WERI-Rb-1 (cell line): ENCODE data around the gene WWOX.

ENCODE experiments used
- DNase-seq: peaks from one replicate; pipeline ENCODE4 v3.0.0-alpha.2; 2020
- H3K27ac ChIP-seq: fragments of 250-450 bp; sonication (Bioruptor Pico); 2 replicates; pipeline ENCODE4 v1.5.1; 2020; ENCODE audit warnings: mild to moderate bottlenecking, moderate library complexity
- H3K27me3 ChIP-seq: fragments of 250-450 bp; sonication (Bioruptor Pico); 2 replicates; pipeline ENCODE4 v1.5.1; 2021; ENCODE audit warnings: mild to moderate bottlenecking, low read depth, moderate library complexity; ENCODE audit not compliant: insufficient read depth, severe bottlenecking
- H3K36me3 ChIP-seq: fragments of 250-450 bp; sonication (Bioruptor Pico); 2 replicates; pipeline ENCODE4 v1.5.1; 2020; ENCODE audit warnings: mild to moderate bottlenecking, moderate library complexity
- H3K4me3 ChIP-seq: 2 replicates; pipeline ENCODE4 v1.5.1; 2011; ENCODE audit warnings: low read depth, mild to moderate bottlenecking, control low read depth, low read length
- H3K9me3 ChIP-seq: fragments of 250-450 bp; sonication (Bioruptor Pico); 2 replicates; pipeline ENCODE4 v1.5.1; 2021; ENCODE audit warnings: mild to moderate bottlenecking, moderate library complexity; ENCODE audit not compliant: severe bottlenecking
- TF ChIP-seq, protein P1 (sequence below): IDR thresholded peaks from 2 replicates; pipeline ENCODE4 v1.5.1; 2011; ENCODE audit warnings: low read depth, mild to moderate bottlenecking, control low read depth, inconsistent platforms, low read length

Gene WWOX

DNA sequence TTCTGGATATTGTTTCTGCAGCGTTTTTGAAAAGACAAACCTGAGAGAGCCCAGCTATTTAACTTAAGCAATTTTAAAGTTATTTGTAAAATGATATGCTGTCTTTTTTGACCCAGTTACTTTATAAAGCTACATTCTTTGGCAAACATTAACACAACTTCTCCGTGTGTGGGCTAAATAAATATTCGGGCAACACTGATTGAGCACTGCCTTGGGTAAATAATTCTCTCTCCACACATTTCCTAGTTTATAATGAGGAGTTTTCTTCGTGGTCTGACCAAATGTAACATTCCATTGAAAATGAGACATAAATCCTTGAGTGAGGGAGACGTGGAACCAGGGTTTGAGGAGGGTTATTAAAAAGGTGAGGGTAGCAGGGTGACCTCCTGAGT, 142.8 kb downstream of the WWOX start:
- Histone ChIP-seq H3K4me3 (no peak overlapping the region), H3K27me3 (no peaks in the 10 kb centered on the region), H3K9me3 (no peaks in the 10 kb centered on the region), H3K36me3 (no peaks in the 10 kb centered on the region), H3K27ac (no peak overlapping the region)
- TF ChIP-seq, protein P1, sequence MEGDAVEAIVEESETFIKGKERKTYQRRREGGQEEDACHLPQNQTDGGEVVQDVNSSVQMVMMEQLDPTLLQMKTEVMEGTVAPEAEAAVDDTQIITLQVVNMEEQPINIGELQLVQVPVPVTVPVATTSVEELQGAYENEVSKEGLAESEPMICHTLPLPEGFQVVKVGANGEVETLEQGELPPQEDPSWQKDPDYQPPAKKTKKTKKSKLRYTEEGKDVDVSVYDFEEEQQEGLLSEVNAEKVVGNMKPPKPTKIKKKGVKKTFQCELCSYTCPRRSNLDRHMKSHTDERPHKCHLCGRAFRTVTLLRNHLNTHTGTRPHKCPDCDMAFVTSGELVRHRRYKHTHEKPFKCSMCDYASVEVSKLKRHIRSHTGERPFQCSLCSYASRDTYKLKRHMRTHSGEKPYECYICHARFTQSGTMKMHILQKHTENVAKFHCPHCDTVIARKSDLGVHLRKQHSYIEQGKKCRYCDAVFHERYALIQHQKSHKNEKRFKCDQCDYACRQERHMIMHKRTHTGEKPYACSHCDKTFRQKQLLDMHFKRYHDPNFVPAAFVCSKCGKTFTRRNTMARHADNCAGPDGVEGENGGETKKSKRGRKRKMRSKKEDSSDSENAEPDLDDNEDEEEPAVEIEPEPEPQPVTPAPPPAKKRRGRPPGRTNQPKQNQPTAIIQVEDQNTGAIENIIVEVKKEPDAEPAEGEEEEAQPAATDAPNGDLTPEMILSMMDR, result no peak
- no peak for DNase-seq

DNA sequence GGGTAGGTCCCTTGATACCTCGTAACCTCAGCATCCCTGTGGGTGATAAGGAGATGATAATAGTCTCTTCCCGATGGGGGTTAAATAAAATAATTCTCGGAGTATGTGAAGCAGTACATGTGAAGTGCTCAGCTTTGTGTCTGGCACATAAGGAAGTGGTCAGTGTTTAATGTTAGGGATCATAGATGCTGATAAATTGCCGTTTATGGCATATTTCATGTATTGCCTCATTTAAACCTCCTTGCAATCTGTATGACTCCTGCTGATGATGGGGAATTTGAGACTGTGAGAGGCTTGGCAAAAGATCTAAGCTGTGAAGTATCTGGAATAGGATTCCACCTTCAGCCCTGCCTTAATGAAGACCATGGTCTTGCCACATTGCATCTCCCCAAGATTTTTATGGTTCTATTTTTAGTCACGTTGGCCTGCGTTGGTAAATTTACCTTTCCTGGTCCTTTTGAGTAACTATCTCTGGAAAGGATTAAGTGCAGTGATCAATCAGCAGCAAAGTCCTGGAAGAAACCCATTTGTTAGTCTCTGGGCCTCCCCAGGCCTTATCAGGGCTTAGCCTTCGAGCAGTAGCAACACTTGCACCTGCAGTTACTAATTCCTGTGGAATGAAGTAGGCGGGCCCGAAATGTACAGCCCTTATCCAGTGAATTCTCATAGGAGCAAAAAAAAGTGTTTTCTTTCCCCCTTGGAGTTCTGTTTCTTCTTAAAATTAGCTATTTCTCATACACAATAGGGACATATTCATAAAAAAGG, 144.9 kb downstream of the WWOX start:
- Histone ChIP-seq H3K4me3 (no peak overlapping the region), H3K36me3 (no peaks in the 10 kb centered on the region), H3K27me3 (no peaks in the 10 kb centered on the region), H3K9me3 (no peaks in the 10 kb centered on the region), H3K27ac (no peak overlapping the region)
- no peak for DNase-seq
- TF ChIP-seq, protein P1, result no peak

DNA sequence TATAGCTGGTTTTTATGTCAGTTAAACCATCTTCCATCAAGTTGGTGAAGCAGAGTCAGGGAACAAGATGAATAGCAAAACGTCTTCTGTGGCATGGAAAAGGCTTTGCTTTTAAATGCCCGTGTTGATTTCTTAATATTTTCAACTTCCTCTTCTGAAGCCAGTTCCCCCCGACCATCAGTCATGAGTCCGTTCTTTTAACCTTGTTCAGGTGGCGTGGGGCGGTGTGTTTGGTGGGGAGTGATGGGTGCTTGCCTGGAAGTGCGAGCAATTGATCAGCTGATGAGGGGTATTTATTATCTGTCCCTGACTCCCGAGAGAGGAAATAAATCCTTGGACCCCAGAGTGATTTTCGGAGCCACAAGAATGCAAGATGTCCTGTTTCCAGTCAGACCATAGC, 147.1 kb downstream of the WWOX start:
- Histone ChIP-seq H3K36me3 (no peaks in the 10 kb centered on the region), H3K27me3 (no peaks in the 10 kb centered on the region), H3K4me3 (no peak overlapping the region), H3K27ac (no peak overlapping the region), H3K9me3 (no peaks in the 10 kb centered on the region)
- TF ChIP-seq, protein P1, result no peak
- DNase-seq, result no peak

DNA sequence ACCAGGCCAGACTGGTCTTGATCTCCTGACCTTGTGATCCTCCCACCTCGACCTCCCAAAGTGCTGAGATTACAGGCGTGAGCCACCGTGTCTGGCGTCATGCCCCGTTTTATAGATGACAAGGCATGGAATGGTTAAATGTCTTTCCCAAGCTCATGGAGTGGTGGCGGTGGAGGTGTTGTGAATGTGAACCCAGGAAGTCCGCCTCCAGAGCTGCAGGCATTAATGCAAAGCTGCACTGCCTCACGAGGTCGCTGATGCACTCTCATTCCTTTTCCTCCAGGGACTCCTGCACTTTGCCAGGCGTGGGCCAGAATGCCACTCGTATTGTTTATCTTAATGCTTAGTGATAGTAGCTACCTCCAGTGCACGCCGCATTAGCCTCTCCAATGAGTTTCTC, 149.6 kb downstream of the WWOX start:
- Histone ChIP-seq H3K27ac (no peak overlapping the region), H3K4me3 (no peak overlapping the region), H3K27me3 (no peaks in the 10 kb centered on the region), H3K9me3 (no peaks in the 10 kb centered on the region), H3K36me3 (no peaks in the 10 kb centered on the region)
- peak; percentile 29 for DNase-seq
- TF ChIP-seq, protein P1, result no peak

DNA sequence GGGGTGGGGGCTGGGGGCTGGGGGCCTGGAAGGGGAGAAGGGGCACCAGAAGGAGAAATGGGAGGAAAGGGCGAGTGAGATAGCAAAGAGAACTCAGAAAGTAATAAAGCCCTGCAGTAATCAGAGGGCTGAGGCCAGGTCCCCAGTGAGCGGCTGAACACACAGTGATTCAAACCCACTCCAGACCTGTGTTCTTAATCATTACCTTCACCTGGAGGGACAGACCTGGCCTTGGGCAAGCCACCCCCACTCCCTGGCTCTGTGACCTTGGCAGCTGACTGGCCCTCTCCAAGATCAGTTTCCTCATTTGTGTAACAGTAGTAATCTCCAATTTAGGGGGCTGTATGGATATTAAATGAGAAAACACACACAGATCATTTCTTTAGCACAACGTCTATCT, 150.4 kb downstream of the WWOX start:
- TF ChIP-seq, protein P1, result no peak
- H3K4me3 ChIP-seq, result no peak overlapping the region

DNA sequence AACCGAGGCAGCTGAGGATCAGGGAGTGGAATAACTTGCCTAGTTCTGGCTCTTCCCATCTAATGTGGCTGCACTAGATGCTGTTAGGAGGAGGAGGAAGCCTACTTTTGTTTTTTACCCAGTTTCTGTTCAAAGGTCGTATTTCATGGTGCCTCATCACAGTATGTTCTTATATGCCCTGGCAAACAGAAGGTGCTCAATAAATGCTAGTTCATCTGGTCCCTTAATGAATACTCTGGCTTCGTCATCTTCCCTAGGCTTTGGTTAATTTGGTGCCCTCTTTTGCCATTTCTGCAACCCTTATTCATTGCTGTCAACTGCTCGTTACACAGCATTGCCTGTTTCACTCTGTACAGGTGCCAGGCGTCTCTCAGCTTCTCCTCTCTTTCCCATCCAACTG, 151.7 kb downstream of the WWOX start:
- Histone ChIP-seq H3K27me3 (no peaks in the 10 kb centered on the region), H3K27ac (no peak overlapping the region), H3K4me3 (no peak overlapping the region), H3K9me3 (no peaks in the 10 kb centered on the region), H3K36me3 (no peaks in the 10 kb centered on the region)
- TF ChIP-seq, protein P1, result no peak
- no peak for DNase-seq

More for the DNA sequence above, 150.4 kb downstream of the WWOX start:
- Histone ChIP-seq H3K27me3 (no peaks in the 10 kb centered on the region), H3K27ac (no peak overlapping the region), H3K36me3 (no peaks in the 10 kb centered on the region), H3K9me3 (no peaks in the 10 kb centered on the region)
- DNase-seq, result no peak
